ENCODE results near the gene TSPAN2. TPM values are rescaled to one million over a fixed set of nuclear protein-coding genes. Genes with fewer than 3 reads are reported as not detected.

The TSPAN2 gene
- total RNA-seq, 1 donor from 2014 or later = 1.1 TPM

GRCh38 chr1:115114308-115114707, 25.0 kb upstream of the TSPAN2 start:
- no peak for DNase-seq (ENCODE audit: extremely low read depth, low read depth, low spot score)

- no peak for DNase-seq (ENCODE audit: extremely low read depth, low read depth, low spot score)
These were observed 24.5 kb upstream of the TSPAN2 start for GRCh38 chr1:115113766-115114165.

GRCh38 chr1:115112496-115113375, 23.4 kb upstream of the TSPAN2 start:
- DNase-seq (ENCODE audit: extremely low read depth, low read depth, low spot score) = no peak

GRCh38 chr1:115107516-115108260, 18.4 kb upstream of the TSPAN2 start:
- DNase-seq (ENCODE audit: extremely low read depth, low read depth, low spot score) = no peak

GRCh38 chr1:115105831-115106230, 16.5 kb upstream of the TSPAN2 start:
- DNase-seq (ENCODE audit: extremely low read depth, low read depth, low spot score) = no peak

- no peak for DNase-seq (ENCODE audit: extremely low read depth, low read depth, low spot score)
These were observed 10.4 kb upstream of the TSPAN2 start for GRCh38 chr1:115099693-115100050.

- peak; percentile 34 for DNase-seq (ENCODE audit: extremely low read depth, low read depth, low spot score)
These were observed 9.8 kb upstream of the TSPAN2 start for GRCh38 chr1:115098979-115099692.

GRCh38 chr1:115092175-115092574, 2.9 kb upstream of the TSPAN2 start:
- DNase-seq (ENCODE audit: extremely low read depth, low read depth, low spot score) = no peak

- no peak for DNase-seq (ENCODE audit: extremely low read depth, low read depth, low spot score)
These were observed 2.3 kb upstream of the TSPAN2 start for GRCh38 chr1:115091572-115091971.

GRCh38 chr1:115090956-115091355, 1.7 kb upstream of the TSPAN2 start:
- DNase-seq (ENCODE audit: extremely low read depth, low read depth, low spot score) = no peak

- DNase-seq (ENCODE audit: extremely low read depth, low read depth, low spot score) = no peak
These were observed 1.2 kb upstream of the TSPAN2 start for GRCh38 chr1:115090540-115090939.

- no peak for DNase-seq (ENCODE audit: extremely low read depth, low read depth, low spot score)
These were observed 835 bp upstream of the TSPAN2 start for GRCh38 chr1:115090186-115090490.

GRCh38 chr1:115088871-115089419, 358 bp downstream of the TSPAN2 start:
- DNase-seq (ENCODE audit: extremely low read depth, low read depth, low spot score) = no peak

GRCh38 chr1:115088115-115088778, 1.1 kb downstream of the TSPAN2 start:
- DNase-seq (ENCODE audit: extremely low read depth, low read depth, low spot score) = no peak

- no peak for DNase-seq (ENCODE audit: extremely low read depth, low read depth, low spot score)
These were observed 3.0 kb downstream of the TSPAN2 start for GRCh38 chr1:115086176-115086830.

- peak; percentile 70 for DNase-seq (ENCODE audit: extremely low read depth, low read depth, low spot score)
These were observed 4.3 kb downstream of the TSPAN2 start for GRCh38 chr1:115084902-115085511.

GRCh38 chr1:115082949-115083348, 6.4 kb downstream of the TSPAN2 start:
- DNase-seq (ENCODE audit: extremely low read depth, low read depth, low spot score) = no peak

- no peak for DNase-seq (ENCODE audit: extremely low read depth, low read depth, low spot score)
These were observed 10.6 kb downstream of the TSPAN2 start for GRCh38 chr1:115078708-115079107.

- no peak for DNase-seq (ENCODE audit: extremely low read depth, low read depth, low spot score)
These were observed 11.3 kb downstream of the TSPAN2 start for GRCh38 chr1:115077984-115078330.

All from glomerular endothelial cell (primary cell).